HG03066 (cell line): ENCODE results near the gene TMEM218.
"Not testable (repeated sequence)": the region's sequence is repeated elsewhere in the genome, so short reads cannot be mapped to it uniquely, and the experiment has no call there.

Source experiments
- ATAC-seq: cut with Tn5 transposase; IDR thresholded peaks from one replicate; pipeline ENCODE4 v1.9.1; 2021; ENCODE audit warnings: low read depth; ENCODE audit not compliant: unreplicated experiment

The TMEM218 gene

GRCh38 chr11:125091247-125091876 lies 20.1 kb downstream of the TMEM218 start:
- no peak for ATAC-seq

- no peak for ATAC-seq
These were observed 20.6 kb downstream of the TMEM218 start for GRCh38 chr11:125090816-125091215.

- ATAC-seq: not testable (repeated sequence)
These were observed 21.3 kb downstream of the TMEM218 start for GRCh38 chr11:125090151-125090550.

GRCh38 chr11:125089481-125089880 lies 21.9 kb downstream of the TMEM218 start:
- ATAC-seq: not testable (repeated sequence)

- ATAC-seq: no peak
These were observed 22.6 kb downstream of the TMEM218 start for GRCh38 chr11:125088576-125089455.

- ATAC-seq: no peak
These were observed 23.3 kb downstream of the TMEM218 start for GRCh38 chr11:125088123-125088522.

GRCh38 chr11:125086633-125087296 lies 24.7 kb downstream of the TMEM218 start:
- no peak for ATAC-seq

- ATAC-seq: no peak
These were observed 25.9 kb downstream of the TMEM218 start for GRCh38 chr11:125085301-125086081.

GRCh38 chr11:125084761-125085231 lies 26.6 kb downstream of the TMEM218 start:
- no peak for ATAC-seq

- ATAC-seq: no peak
These were observed 27.4 kb downstream of the TMEM218 start for GRCh38 chr11:125084057-125084416.

GRCh38 chr11:125083312-125084056 lies 27.9 kb downstream of the TMEM218 start:
- ATAC-seq: no peak

GRCh38 chr11:125082611-125083311 lies 28.7 kb downstream of the TMEM218 start:
- no peak for ATAC-seq

- no peak for ATAC-seq
These were observed 29.4 kb downstream of the TMEM218 start for GRCh38 chr11:125082040-125082439.

GRCh38 chr11:125081098-125081798 lies 30.2 kb downstream of the TMEM218 start:
- no peak for ATAC-seq

- ATAC-seq: no peak
These were observed 30.9 kb downstream of the TMEM218 start for GRCh38 chr11:125080531-125080911.

- ATAC-seq: no peak
These were observed 31.4 kb downstream of the TMEM218 start for GRCh38 chr11:125079878-125080530.

GRCh38 chr11:125079151-125079877 lies 32.1 kb downstream of the TMEM218 start:
- ATAC-seq: no peak
